A673 (cell line): ENCODE measurements around the gene G6PD.

Experiments used
- CTCF ChIP-seq: fragments of 300-800, 200-600 bp; sonication (generic); conservative IDR thresholded peaks from 2 replicates; pipeline ENCODE4 v1.5.1; 2017; ENCODE audit warnings: low read depth, mild to moderate bottlenecking, antibody characterized with exemption, low read length, moderate library complexity, mixed read lengths
- EZH2 ChIP-seq: fragments of 200-600 bp; sonication (generic); IDR thresholded peaks from 2 replicates; pipeline ENCODE4 v1.6.1; 2017; ENCODE audit warnings: borderline replicate concordance, low read depth, mild to moderate bottlenecking, mixed read lengths, antibody characterized with exemption, low read length; ENCODE audit not compliant: poor library complexity, severe bottlenecking

DNA sequence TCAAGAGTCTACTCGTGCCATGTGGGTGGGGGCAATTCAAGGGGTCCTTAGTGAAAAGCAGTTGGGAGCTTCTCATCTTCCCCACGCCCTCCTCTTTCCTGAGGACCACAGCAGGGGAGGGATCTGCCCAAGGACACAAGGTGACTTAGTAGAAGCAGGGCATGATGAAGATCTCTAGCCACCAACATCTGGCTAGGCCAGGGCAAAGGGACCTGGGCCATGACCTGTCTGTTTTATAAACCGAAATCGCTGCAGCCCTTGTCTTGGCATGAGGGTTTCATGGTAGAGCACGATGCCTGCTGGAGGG, 5.1 kb downstream of the G6PD start:
- TF ChIP-seq CTCF (no peak), EZH2 (no peak)
